BLaER1 (cell line): Measurements from ENCODE around the gene COL23A1.

Experiments used
- H3K27ac ChIP-seq: shearing (Covaris generic); formaldehyde crosslinking; 2 replicates; pipeline ENCODE4 v1.8.1; 2022
- H3K27me3 ChIP-seq: shearing (Covaris generic); formaldehyde crosslinking; 2 replicates; pipeline ENCODE4 v1.8.1; 2022
- H3K36me3 ChIP-seq: shearing (Covaris generic); formaldehyde crosslinking; 2 replicates; pipeline ENCODE4 v1.8.1; 2022
- H3K4me1 ChIP-seq: shearing (Covaris generic); formaldehyde crosslinking; 2 replicates; pipeline ENCODE4 v1.8.1; 2022
- H3K4me2 ChIP-seq: shearing (Covaris generic); formaldehyde crosslinking; 2 replicates; pipeline ENCODE4 v1.8.1; 2022
- H3K4me3 ChIP-seq: shearing (Covaris generic); formaldehyde crosslinking; 2 replicates; pipeline ENCODE4 v1.8.1; 2022
- H3K9ac ChIP-seq: shearing (Covaris generic); formaldehyde crosslinking; 2 replicates; pipeline ENCODE4 v1.8.1; 2022
- H3K9me3 ChIP-seq: shearing (Covaris generic); formaldehyde crosslinking; 2 replicates; pipeline ENCODE4 v1.8.1; 2022
- H4K20me1 ChIP-seq: shearing (Covaris generic); formaldehyde crosslinking; 2 replicates; pipeline ENCODE4 v1.8.1; 2022
- Cebpa-rat ChIP-seq: shearing (Covaris generic); IDR thresholded peaks from 2 replicates; pipeline ENCODE4 v1.8.1; 2022

Gene COL23A1

DNA sequence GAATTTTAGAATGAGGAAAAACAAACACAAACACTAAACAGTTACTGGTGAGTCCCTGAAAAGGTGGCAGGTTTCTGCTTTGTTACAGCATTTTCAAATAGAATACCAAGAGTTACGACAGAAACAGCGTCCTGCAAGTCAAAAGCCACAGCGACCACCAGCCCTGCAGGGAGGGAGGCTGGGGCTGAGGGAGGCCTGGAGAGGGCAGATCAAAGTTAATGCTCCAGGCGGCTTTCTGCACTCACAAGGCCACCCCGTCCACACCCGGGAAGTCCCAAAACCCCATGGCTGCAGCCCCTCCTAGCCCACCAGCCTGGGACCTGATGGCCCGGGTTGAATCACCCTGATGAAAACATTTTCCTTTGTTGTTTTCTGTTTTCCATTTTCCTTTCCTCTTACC is 29.3 kb downstream of the COL23A1 start:
- H3K9ac ChIP-seq = no peak overlapping the region
- peaks cover 12% of the 10 kb centered on the region for H3K4me1 ChIP-seq
- no peaks in the 10 kb centered on the region for H3K36me3 ChIP-seq
- H3K4me3 ChIP-seq = no peak overlapping the region
- peaks cover 12% of the 10 kb centered on the region for H3K9me3 ChIP-seq
- H3K27ac ChIP-seq = no peak overlapping the region
- TF ChIP-seq Cebpa-rat = no peak
- H3K27me3 ChIP-seq = no peaks in the 10 kb centered on the region
- H3K4me2 ChIP-seq = no peak overlapping the region
- H4K20me1 ChIP-seq = no peaks in the 10 kb centered on the region

DNA sequence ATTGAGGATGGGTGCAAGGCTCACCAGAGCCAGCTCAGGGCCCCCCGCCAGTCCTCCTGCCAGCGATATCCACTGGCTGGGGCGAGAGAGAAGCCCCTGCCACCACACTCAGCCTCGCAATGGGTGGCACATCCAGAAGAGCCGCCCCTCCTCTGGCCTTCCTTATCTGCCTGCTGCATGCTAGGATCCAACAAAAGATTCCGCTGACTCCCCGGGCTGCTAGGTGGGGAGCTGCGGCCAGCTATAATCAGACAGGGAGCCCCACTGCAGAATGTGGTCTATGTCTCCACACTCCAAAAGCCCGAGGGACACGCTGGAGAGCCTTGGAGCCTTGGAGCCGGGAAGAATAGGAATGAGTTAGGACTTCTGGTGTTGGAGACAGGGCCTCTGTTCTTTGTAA is 32.8 kb downstream of the COL23A1 start:
- no peak overlapping the region for H3K9ac ChIP-seq
- TF ChIP-seq Cebpa-rat = no peak
- H3K4me3 ChIP-seq = no peak overlapping the region
- no peaks in the 10 kb centered on the region for H4K20me1 ChIP-seq
- H3K36me3 ChIP-seq = no peaks in the 10 kb centered on the region
- no peak overlapping the region for H3K4me2 ChIP-seq
- no peak overlapping the region for H3K27ac ChIP-seq
- H3K4me1 ChIP-seq = peaks cover 24% of the 10 kb centered on the region
- peaks cover 7% of the 10 kb centered on the region for H3K9me3 ChIP-seq
- H3K27me3 ChIP-seq = no peaks in the 10 kb centered on the region

DNA sequence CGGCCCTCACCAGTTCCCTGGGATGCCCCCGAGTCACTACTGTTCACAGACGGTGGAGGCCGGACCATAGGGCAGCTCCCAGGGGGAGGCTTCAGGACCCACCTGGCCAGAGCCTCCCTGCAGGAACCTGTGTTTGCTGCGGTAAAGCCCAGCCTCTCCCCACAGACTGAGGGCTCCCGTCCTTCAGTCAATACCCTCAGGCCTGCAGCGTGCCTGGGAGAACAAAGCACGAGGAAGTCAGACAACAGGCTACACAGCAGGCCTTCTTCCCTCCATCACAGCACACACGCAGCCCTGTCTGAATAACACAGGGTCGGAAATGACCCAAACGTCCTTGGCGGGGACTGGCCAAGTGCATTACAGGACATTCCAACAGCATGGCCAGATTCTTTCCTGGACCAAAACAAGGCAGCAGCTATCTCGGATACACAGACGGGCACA is 34.4 kb downstream of the COL23A1 start:
- Histone ChIP-seq H3K27ac (no peak overlapping the region), H3K4me2 (no peak overlapping the region), H4K20me1 (no peaks in the 10 kb centered on the region), H3K4me3 (no peak overlapping the region), H3K9ac (no peak overlapping the region), H3K27me3 (no peaks in the 10 kb centered on the region), H3K4me1 (peaks cover 19% of the 10 kb centered on the region), H3K9me3 (no peaks in the 10 kb centered on the region), H3K36me3 (no peaks in the 10 kb centered on the region)
- TF ChIP-seq Cebpa-rat = no peak

DNA sequence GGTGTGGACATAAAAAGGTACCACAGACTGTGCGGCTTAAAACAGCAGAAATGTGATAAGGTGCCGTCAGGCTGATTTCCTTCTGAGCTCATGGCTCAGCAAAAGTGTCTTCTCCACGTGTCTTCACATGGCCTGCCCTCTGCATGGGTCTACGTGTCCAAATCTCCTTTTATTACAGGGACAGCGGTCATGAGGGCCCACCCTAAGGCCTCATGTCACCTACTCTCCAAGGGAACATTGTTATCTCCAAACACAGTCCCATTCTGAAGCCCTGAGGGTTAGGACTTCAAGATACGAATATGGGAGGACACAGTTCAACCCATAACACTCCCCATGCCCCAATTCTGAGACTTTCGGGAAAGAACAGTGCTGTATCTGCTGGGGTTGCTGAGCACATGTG is 35.2 kb downstream of the COL23A1 start:
- Histone ChIP-seq H3K27me3 (no peaks in the 10 kb centered on the region), H3K36me3 (no peaks in the 10 kb centered on the region), H3K4me3 (no peak overlapping the region), H3K4me2 (no peak overlapping the region), H3K9me3 (no peaks in the 10 kb centered on the region), H3K9ac (no peak overlapping the region), H4K20me1 (no peaks in the 10 kb centered on the region), H3K4me1 (peaks cover 26% of the 10 kb centered on the region), H3K27ac (no peak overlapping the region)
- no peak for TF ChIP-seq Cebpa-rat

DNA sequence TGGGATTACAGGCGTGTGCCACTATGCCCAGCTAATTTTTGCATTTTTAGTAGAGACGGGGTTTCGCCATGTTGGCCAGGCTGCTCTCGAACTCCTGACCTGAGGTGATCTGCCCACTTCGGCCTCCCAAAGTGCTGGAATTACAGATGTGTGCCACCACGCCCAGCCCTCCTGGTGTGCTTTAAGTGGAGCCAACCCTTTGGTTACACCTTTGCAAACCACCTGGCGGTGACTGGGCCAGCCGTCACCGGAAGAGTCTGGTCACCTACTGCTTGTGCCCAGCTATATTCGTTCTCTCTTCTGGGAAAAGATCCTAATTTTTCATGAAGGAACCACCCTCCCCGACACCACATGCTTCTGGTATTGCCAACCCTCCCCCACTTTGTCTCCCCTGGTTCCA is 35.9 kb downstream of the COL23A1 start:
- peaks cover 26% of the 10 kb centered on the region for H3K4me1 ChIP-seq

DNA sequence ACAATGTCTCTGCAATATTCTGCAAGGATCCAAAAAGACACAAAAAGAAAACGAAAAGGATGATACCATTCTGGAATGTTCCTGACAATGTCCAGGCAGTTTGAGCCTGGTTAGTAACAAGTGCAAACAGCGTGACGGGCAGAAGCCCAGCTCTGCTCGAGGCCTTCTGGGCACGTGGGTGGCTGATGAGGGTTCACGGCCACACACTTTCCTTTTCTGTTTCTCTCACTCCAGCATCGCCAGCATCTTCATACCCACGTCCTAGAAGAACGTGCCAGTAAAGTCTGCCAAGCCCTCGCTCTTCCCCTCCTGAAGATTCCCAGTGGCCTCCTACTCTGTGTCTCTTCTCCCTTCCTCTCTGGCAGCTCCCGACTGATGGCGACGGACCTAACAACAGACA is 36.7 kb downstream of the COL23A1 start:
- TF ChIP-seq Cebpa-rat = no peak
- no peaks in the 10 kb centered on the region for H3K27me3 ChIP-seq

More for the DNA sequence above, 35.9 kb downstream of the COL23A1 start:
- TF ChIP-seq Cebpa-rat = no peak
- Histone ChIP-seq H3K4me3 (no peak overlapping the region), H3K4me2 (no peak overlapping the region), H3K27ac (no peak overlapping the region), H3K27me3 (no peaks in the 10 kb centered on the region), H3K36me3 (no peaks in the 10 kb centered on the region), H3K9me3 (no peaks in the 10 kb centered on the region), H4K20me1 (no peaks in the 10 kb centered on the region), H3K9ac (no peak overlapping the region)

DNA sequence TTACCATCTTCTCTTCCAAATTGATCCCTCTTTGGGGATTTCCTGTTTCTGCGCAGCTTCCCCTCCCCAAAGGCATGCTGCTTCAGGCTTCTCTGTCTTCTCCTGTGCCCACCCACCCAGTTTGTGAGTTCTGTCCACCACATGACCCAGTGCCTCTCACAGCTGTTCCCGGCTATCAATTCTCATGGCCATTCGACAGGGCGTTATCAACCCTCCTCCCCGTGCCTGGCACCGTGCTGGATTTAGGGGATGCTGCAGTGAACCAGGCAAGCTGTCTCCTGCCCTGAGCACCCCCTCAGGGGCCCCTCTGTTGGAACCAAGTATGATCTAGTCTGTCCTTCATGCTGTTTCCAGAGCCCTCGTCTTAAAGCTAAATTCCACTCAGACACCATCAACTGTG is 38.7 kb downstream of the COL23A1 start:
- H3K4me1 ChIP-seq = peaks cover 32% of the 10 kb centered on the region
- no peak overlapping the region for H3K4me3 ChIP-seq
- peak overlapping the region; percentile 36 for H3K4me2 ChIP-seq
- no peak overlapping the region for H3K9ac ChIP-seq
- H3K9me3 ChIP-seq = no peaks in the 10 kb centered on the region
- H3K27me3 ChIP-seq = no peaks in the 10 kb centered on the region
- no peak overlapping the region for H3K27ac ChIP-seq
- H4K20me1 ChIP-seq = no peaks in the 10 kb centered on the region
- TF ChIP-seq Cebpa-rat = no peak
- no peaks in the 10 kb centered on the region for H3K36me3 ChIP-seq

More for the DNA sequence above, 36.7 kb downstream of the COL23A1 start:
- Histone ChIP-seq H3K4me1 (peaks cover 26% of the 10 kb centered on the region), H4K20me1 (no peaks in the 10 kb centered on the region), H3K4me3 (no peak overlapping the region), H3K9me3 (no peaks in the 10 kb centered on the region), H3K36me3 (no peaks in the 10 kb centered on the region), H3K4me2 (no peak overlapping the region; the same call in 1 of the 2 replicates), H3K9ac (no peak overlapping the region), H3K27ac (no peak overlapping the region)

DNA sequence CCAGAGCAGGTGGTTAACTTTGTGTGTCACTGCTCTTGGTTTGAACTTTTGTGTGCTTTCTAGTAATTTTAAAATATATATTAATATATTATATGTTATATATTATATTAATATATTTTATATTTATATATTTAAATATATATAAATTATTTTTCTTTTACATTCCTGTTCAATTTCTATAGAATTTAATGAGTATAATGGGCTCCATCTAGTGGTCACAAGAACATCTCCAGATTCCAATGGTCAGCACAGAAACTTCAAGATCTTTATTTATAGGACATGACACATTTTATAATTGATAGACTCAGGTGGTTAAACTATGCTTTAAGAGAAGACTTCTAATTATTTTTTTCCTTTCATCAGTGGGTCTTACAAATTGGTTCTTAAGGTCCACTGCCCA is 39.1 kb downstream of the COL23A1 start:
- H3K9ac ChIP-seq = no peak overlapping the region
- peaks cover 32% of the 10 kb centered on the region for H3K4me1 ChIP-seq
- H3K27ac ChIP-seq = no peak overlapping the region
- H4K20me1 ChIP-seq = no peaks in the 10 kb centered on the region
- H3K4me3 ChIP-seq = no peak overlapping the region
- peak overlapping the region; percentile 36; the same call in 1 of the 2 replicates for H3K4me2 ChIP-seq
- no peak for TF ChIP-seq Cebpa-rat
- no peaks in the 10 kb centered on the region for H3K9me3 ChIP-seq
- H3K27me3 ChIP-seq = no peaks in the 10 kb centered on the region
- H3K36me3 ChIP-seq = no peaks in the 10 kb centered on the region

DNA sequence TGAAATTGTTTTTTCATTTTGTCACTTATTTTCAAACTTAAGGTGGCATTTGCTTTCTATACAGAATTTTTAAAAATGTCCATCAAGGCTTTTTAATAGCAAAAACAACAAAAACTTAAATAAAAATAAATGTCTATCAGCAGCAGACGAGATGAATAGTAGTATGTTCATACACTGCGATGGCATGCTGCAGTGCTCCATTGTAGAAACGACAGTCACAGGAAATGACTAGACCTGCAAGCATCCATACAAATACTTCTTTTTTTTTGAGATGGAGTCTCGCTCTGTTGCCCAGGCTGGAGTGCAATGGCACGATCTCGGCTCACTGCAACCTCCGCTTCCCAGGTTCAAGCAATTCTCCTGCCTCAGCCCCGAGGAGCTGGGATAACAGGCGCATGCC is 41.4 kb downstream of the COL23A1 start:
- no peak overlapping the region for H3K9ac ChIP-seq
- H3K9me3 ChIP-seq = no peaks in the 10 kb centered on the region
- H3K36me3 ChIP-seq = no peaks in the 10 kb centered on the region
- no peak overlapping the region for H3K4me2 ChIP-seq
- H4K20me1 ChIP-seq = no peaks in the 10 kb centered on the region
- no peak for TF ChIP-seq Cebpa-rat
- H3K27ac ChIP-seq = no peak overlapping the region
- H3K27me3 ChIP-seq = no peaks in the 10 kb centered on the region
- H3K4me3 ChIP-seq = no peak overlapping the region
- H3K4me1 ChIP-seq = peaks cover 32% of the 10 kb centered on the region

DNA sequence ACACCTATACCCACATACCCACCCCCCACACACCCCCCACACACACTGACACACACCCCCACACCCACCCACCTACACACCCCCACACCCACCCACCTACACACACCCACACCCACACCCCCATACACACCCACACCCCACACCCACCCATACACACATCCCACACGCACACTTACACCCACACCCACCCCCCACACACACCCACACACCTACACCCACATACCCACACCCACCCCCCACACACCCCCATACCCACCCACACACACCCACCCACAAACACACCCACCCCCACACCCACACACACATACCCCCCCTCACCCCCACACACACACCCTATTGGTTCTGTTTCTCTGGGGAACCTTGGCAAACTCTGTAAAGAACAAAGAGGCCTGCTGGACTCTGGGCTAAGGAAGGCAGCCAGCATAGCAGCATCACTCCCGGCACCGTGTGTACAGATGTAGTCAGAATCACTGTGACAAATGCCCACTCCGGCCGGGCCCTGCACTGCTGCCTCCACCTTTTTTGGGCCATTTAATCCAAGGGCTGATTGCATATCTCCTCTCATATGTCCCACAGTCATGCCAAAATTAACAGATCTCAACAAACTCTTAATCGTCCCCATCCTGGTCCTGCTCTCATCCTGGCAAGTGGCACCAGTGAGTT is 42.3 kb downstream of the COL23A1 start:
- H3K4me3 ChIP-seq = no peak overlapping the region
- H3K4me1 ChIP-seq = peaks cover 25% of the 10 kb centered on the region
- no peak for TF ChIP-seq Cebpa-rat
- H3K9ac ChIP-seq = no peak overlapping the region
- no peaks in the 10 kb centered on the region for H3K36me3 ChIP-seq
- no peak overlapping the region for H3K27ac ChIP-seq
- H3K27me3 ChIP-seq = no peaks in the 10 kb centered on the region
- no peak overlapping the region for H3K4me2 ChIP-seq
- H4K20me1 ChIP-seq = no peaks in the 10 kb centered on the region
- H3K9me3 ChIP-seq = no peaks in the 10 kb centered on the region
